Measurements from ENCODE around the gene APLNR.
A peak's percentile ranks its signal among the peaks of the same experiment; 100 is the strongest.
"Not testable (repeated sequence)": the region's sequence is repeated elsewhere in the genome, so short reads cannot be mapped to it uniquely, and the experiment has no call there.

Gene APLNR

GRCh38 chr11:57237204-57237681 is at the start of gene APLNR:
APLNR (minus strand) TSS chr11:57237250; CDS start chr11:57237004, 246 bp downstream.
- no peak for DNase-seq

- DNase-seq: no peak
Measured at GRCh38 chr11:57283231-57283990, 46.4 kb upstream of the APLNR start.

GRCh38 chr11:57281546-57281945 is 44.5 kb upstream of the APLNR start:
- not testable (repeated sequence) for DNase-seq

- no peak for DNase-seq
Measured at GRCh38 chr11:57279116-57279515, 42.1 kb upstream of the APLNR start.

- no peak for DNase-seq
Measured at GRCh38 chr11:57278721-57279095, 41.7 kb upstream of the APLNR start.

GRCh38 chr11:57277845-57278720 is 41.0 kb upstream of the APLNR start:
- DNase-seq: peak; percentile 42

- no peak for DNase-seq
Measured at GRCh38 chr11:57276971-57277675, 40.1 kb upstream of the APLNR start.

- no peak for DNase-seq
Measured at GRCh38 chr11:57276169-57276970, 39.3 kb upstream of the APLNR start.

- no peak for DNase-seq
Measured at GRCh38 chr11:57275582-57275981, 38.5 kb upstream of the APLNR start.

GRCh38 chr11:57274904-57275498 is 38.0 kb upstream of the APLNR start:
- no peak for DNase-seq

GRCh38 chr11:57273448-57274058 is 36.5 kb upstream of the APLNR start:
- DNase-seq: no peak

- no peak for DNase-seq
Measured at GRCh38 chr11:57269571-57270021, 32.5 kb upstream of the APLNR start.

- DNase-seq: no peak
Measured at GRCh38 chr11:57266157-57266556, 29.1 kb upstream of the APLNR start.

GRCh38 chr11:57263351-57263750 is 26.3 kb upstream of the APLNR start:
- DNase-seq: no peak

GRCh38 chr11:57262157-57262556 is 25.1 kb upstream of the APLNR start:
- DNase-seq: no peak

- DNase-seq: no peak
Measured at GRCh38 chr11:57260937-57261783, 24.1 kb upstream of the APLNR start.

- no peak for DNase-seq
Measured at GRCh38 chr11:57256119-57256518, 19.1 kb upstream of the APLNR start.

GRCh38 chr11:57255618-57256017 is 18.6 kb upstream of the APLNR start:
- no peak for DNase-seq

GRCh38 chr11:57254631-57255030 is 17.6 kb upstream of the APLNR start:
- no peak for DNase-seq

- no peak for DNase-seq
Measured at GRCh38 chr11:57251491-57252104, 14.5 kb upstream of the APLNR start.

All from NCI-H1436 (cell line).